K562 (cell line): ENCODE results near the gene ATXN1. TPM values are rescaled to one million over a fixed set of nuclear protein-coding genes. Genes with fewer than 3 reads are reported as not detected.
A peak's percentile ranks its signal among the peaks of the same experiment; 100 is the strongest.

Experiments
- ATAC-seq: fragments of 200-7000 bp; cut with Tn5 transposase; 3 replicates; pipeline ENCODE4 v1.9.1; 2020; ENCODE audit warnings: moderate library complexity
- BruUV-seq: library from RNA; stranded (reverse); fragments of 400-500 nt; replicated peaks from 2 replicates; lab custom pipeline; 2021; lab: Mats Ljungman, UMichigan
- CTCF ChIA-PET: fragments of 300-600 bp; formaldehyde crosslinking; extraction: SDS; loops from one replicate; lab custom pipeline; 2021; ENCODE audit warnings: low intra/inter-chr PET ratio; lab: Yijun Ruan, JAX
- POLR2A ChIA-PET: fragments of 300-600, 350-650 bp; sonication (Branson Sonifier 250); formaldehyde crosslinking; extraction: SDS; loops from one replicate; lab custom pipeline; 2021; ENCODE audit warnings: antibody characterized with exemption, inconsistent platforms; lab: Yijun Ruan, JAX
- DNase-seq, 4 experiments: peaks; one replicate each; pipeline versions ENCODE4 v3.0.0 to v3.0.0-alpha.2; 2011 to 2018; ENCODE audit warnings: low spot score in 3 of 4, mixed read lengths in 3 of 4; ENCODE audit errors: extremely low read depth in 1 of 4
- FAIRE-seq: peaks from 2 replicates; lab custom pipeline; 2011; peaks lifted over from hg19 to GRCh38; lab: Jason Lieb, UNC
- H2AFZ ChIP-seq: 2 replicates; pipeline ENCODE4 v1.6.0; 2011; ENCODE audit warnings: low read depth, low read length, control low read depth, inconsistent platforms
- H3K27ac ChIP-seq: fragments of 200-600 bp; 3 replicates; pipeline ENCODE4 v1.8.0; 2011; ENCODE audit warnings: low read depth, mild to moderate bottlenecking, control low read depth, inconsistent platforms, low read length, moderate library complexity, mixed read lengths; ENCODE audit errors: extremely low read depth
- H3K27me3 ChIP-seq, 2 experiments: fragments of 300-600 bp in 1 of 2; 2 replicates in 1 of 2; 3 replicates in 1 of 2; pipeline versions ENCODE4 v1.6.0 to v1.8.0; 2011; ENCODE audit warnings: inconsistent platforms in 2 of 2, low read length in 2 of 2, mild to moderate bottlenecking in 1 of 2, mixed read lengths in 1 of 2, moderate library complexity in 1 of 2; ENCODE audit not compliant: control insufficient read depth in 2 of 2, insufficient read depth in 2 of 2
- H3K36me3 ChIP-seq: fragments of 300-600 bp; 3 replicates; pipeline ENCODE4 v1.8.0; 2011; ENCODE audit warnings: mild to moderate bottlenecking, low read length, inconsistent platforms; ENCODE audit not compliant: control insufficient read depth, insufficient read depth
- H3K4me1 ChIP-seq, 2 experiments: fragments of 200-600 bp in 1 of 2; replicated peaks in 1 of 2; 2 replicates in 1 of 2; 3 replicates in 1 of 2; pipeline versions ENCODE4 v1.5.1 to v1.8.0; 2011; ENCODE audit warnings: inconsistent platforms in 2 of 2, low read length in 2 of 2, mild to moderate bottlenecking in 1 of 2, mixed read lengths in 1 of 2, moderate library complexity in 1 of 2; ENCODE audit not compliant: control insufficient read depth in 2 of 2, insufficient read depth in 2 of 2
- H3K4me2 ChIP-seq: 2 replicates; pipeline ENCODE4 v1.6.1; 2011; ENCODE audit warnings: low read length, control low read depth, inconsistent platforms, mixed read lengths; ENCODE audit not compliant: insufficient read depth
- H3K4me3 ChIP-seq: fragments of 200-600 bp; sonication (generic), shearing (Covaris generic); 2 replicates; pipeline ENCODE4 v1.5.1; 2016; ENCODE audit warnings: control low read depth, inconsistent platforms
- H3K79me2 ChIP-seq: fragments of 200-600 bp; 3 replicates; pipeline ENCODE4 v1.8.0; 2011; ENCODE audit warnings: low read length, inconsistent platforms; ENCODE audit not compliant: control insufficient read depth, insufficient read depth
- H3K9ac ChIP-seq, 2 experiments: 2 replicates each; pipeline versions ENCODE4 v1.6.0 to v1.6.1; 2011; ENCODE audit warnings: low read depth in 2 of 2, low read length in 2 of 2, control low read depth in 1 of 2, inconsistent platforms in 1 of 2, mild to moderate bottlenecking in 1 of 2, mixed read lengths in 1 of 2; ENCODE audit not compliant: insufficient read depth in 1 of 2
- H3K9me1 ChIP-seq: one replicate; pipeline ENCODE4 v1.6.0; 2011; ENCODE audit warnings: inconsistent platforms, mild to moderate bottlenecking, low read length, moderate library complexity; ENCODE audit not compliant: control insufficient read depth, insufficient read depth
- H3K9me3 ChIP-seq: replicated peaks from 2 replicates; pipeline ENCODE4 v1.5.1; 2011; ENCODE audit warnings: low read depth, low read length, inconsistent platforms; ENCODE audit not compliant: control insufficient read depth, insufficient read depth
- H4K20me1 ChIP-seq: replicated peaks from 2 replicates; pipeline ENCODE4 v1.6.1; 2011; ENCODE audit warnings: low read length, inconsistent platforms, mixed read lengths; ENCODE audit not compliant: control insufficient read depth, insufficient read depth
- CEBPG ChIP-seq, 3 experiments: fragments of 200-800 bp in 1 of 3; sonication (Bioruptor generic) in 1 of 3; sonication (generic) in 1 of 3; formaldehyde crosslinking in 1 of 3; IDR thresholded peaks in 2 of 3; conservative IDR thresholded peaks in 1 of 3; 2 replicates each; pipeline versions ENCODE4 v1.6.1 to v1.8.0; 2016 to 2022; ENCODE audit warnings: missing compliant biosample characterization in 2 of 3, missing genetic modification characterization in 2 of 3, mild to moderate bottlenecking in 1 of 3, missing genetic modification reagents in 1 of 3
- FOXA3 ChIP-seq, 2 experiments: fragments of 450-650 bp in 1 of 2; sonication (generic) in 1 of 2; formaldehyde crosslinking; IDR thresholded peaks in 1 of 2; conservative IDR thresholded peaks in 1 of 2; 2 replicates each; pipeline versions ENCODE4 v1.4.0 to v1.8.0; 2020 to 2022; ENCODE audit warnings: mild to moderate bottlenecking in 2 of 2, missing genetic modification reagents in 1 of 2
- ZBTB7A ChIP-seq: IDR thresholded peaks from 2 replicates; pipeline ENCODE4 v1.6.1; 2011; ENCODE audit warnings: low read depth, mild to moderate bottlenecking, low read length, moderate library complexity, borderline replicate concordance; ENCODE audit not compliant: control insufficient read depth
- ZNF212 ChIP-seq: fragments of 450-650 bp; formaldehyde crosslinking; IDR thresholded peaks from 2 replicates; pipeline ENCODE4 v1.4.0; 2020; ENCODE audit warnings: mild to moderate bottlenecking
- ZNF507 ChIP-seq: conservative IDR thresholded peaks from 2 replicates; pipeline ENCODE4 v1.6.1; 2017; ENCODE audit warnings: missing genetic modification characterization, missing compliant biosample characterization
- WGBS: fragments of 100-300 bp; shearing (Covaris generic); methylation state at CpG from one replicate; pipeline ENCODE4 v1.1.6; 2016; ENCODE audit warnings: low coverage, mixed read lengths; ENCODE audit not compliant: insufficient coverage; ENCODE audit errors: missing lambda C conversion rate; 5-methylcytosine and 5-hydroxymethylcytosine counted together
- in situ Hi-C: fragments of 300-500 bp; cut with MboI; formaldehyde crosslinking; loops from 4 replicates; pipeline ENCODE4 v1.15.0; 2018; ENCODE audit warnings: inconsistent platforms, mixed read lengths
- intact Hi-C: fragments of 100-400 bp; cut with micrococcal nuclease; formaldehyde crosslinking; loops from 2 replicates; pipeline ENCODE4 v1.14.2; 2022
- polyA plus RNA-seq, 8 experiments: library from polyadenylated mRNA; depleted of rRNA in 4 of 8; stranded (reverse) in 5 of 8; unstranded in 3 of 8; fragments of >200 nt; fragmentation: Nextera tagmentation in 2 of 8; fragmentation: Illumina TruSeq in 1 of 8; extraction: Ambion mirVana in 2 of 8; extraction: Trizol in 1 of 8; gene quantifications; 2 replicates each; pipeline versions ENCODE4 v1.2.1 to v1.2.3, GENCODE V29; 2011 to 2014; ENCODE audit warnings: inconsistent platforms in 1 of 8, missing spikeins in 1 of 8
- total RNA-seq, 7 experiments: library from RNA; depleted of rRNA in 6 of 7; stranded (reverse); fragments of >200 nt in 6 of 7; fragmentation: Illumina TruSeq in 2 of 7; extraction: Trizol in 2 of 7; gene quantifications; 2 replicates each; pipeline versions ENCODE4 v1.2.1 to v1.2.3, GENCODE V29; 2011 to 2021; ENCODE audit warnings: low replicate concordance in 1 of 7
- TF ChIP-seq, protein P1 (sequence below): sonication (generic); formaldehyde crosslinking; IDR thresholded peaks from 2 replicates; pipeline ENCODE4 v1.8.0; 2022; ENCODE audit warnings: mild to moderate bottlenecking, low read depth, missing genetic modification reagents
- TF ChIP-seq, protein P2 (sequence below): sonication (generic); formaldehyde crosslinking; IDR thresholded peaks from 2 replicates; pipeline ENCODE4 v1.4.0; 2020; ENCODE audit warnings: mild to moderate bottlenecking, missing genetic modification reagents

The ATXN1 gene
- total and polyA plus RNA-seq, 9 of the 15 experiments (the other 6 are each of a cell fraction or from before 2014, with no cell fraction given) = under 0.01 to 1.2 (median 0.58) TPM

DNA sequence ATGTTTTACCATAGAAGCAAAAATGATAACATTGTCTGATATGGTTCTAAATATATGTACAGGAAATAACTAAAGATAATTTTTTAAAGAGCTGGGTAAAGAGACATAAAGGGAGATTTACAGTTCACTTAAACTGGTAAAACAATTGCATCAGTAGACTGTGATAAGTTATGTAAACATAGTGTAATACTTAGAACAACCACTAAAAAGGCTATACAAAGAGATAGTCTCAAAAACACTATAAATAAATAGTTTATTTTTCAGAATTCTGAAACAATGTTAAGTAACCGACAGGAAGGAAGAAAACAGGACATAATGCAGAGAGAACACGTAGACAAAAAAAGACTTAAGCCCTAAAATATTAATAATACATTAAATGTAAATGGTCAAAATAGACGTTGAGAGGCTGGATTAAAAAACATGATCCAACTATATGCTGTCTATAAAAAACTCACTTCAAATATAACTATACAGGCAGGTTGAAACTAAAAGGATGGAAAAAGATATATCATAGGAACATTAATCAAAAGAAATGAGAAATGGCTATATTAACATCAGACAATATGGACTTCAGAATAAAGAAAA is 32.7 kb upstream of the ATXN1 start:
- 0% methylated on average over 3 of the region's 3 CpGs for WGBS
- no peak for FAIRE-seq
- Histone ChIP-seq H3K27me3 (no peaks in the 10 kb centered on the region), H3K4me2 (no peak overlapping the region), H3K79me2 (no peaks in the 10 kb centered on the region), H4K20me1 (no peaks in the 10 kb centered on the region)
- POLR2A ChIA-PET = no interaction called here
- TF ChIP-seq CEBPG (CRISPR knock-in tag; IDR thresholded peaks at IDR 0.05) = no peak
- TF ChIP-seq CEBPG (tag; conservative IDR thresholded peaks at IDR 0.05 in 1 of 2, IDR thresholded peaks at IDR 0.05 in 1 of 2) = peak; percentile 27 to 35; a peak in 1 of 4 replicates
- TF ChIP-seq ZNF212 (CRISPR knock-in tag) = no peak
- TF ChIP-seq ZBTB7A = no peak
- peak in 1 of 2 experiments; percentile 78; a peak in 2 of 4 replicates for TF ChIP-seq FOXA3 (CRISPR knock-in tag; conservative IDR thresholded peaks at IDR 0.05 in 1 of 2, IDR thresholded peaks at IDR 0.05 in 1 of 2)
- TF ChIP-seq, protein P1, sequence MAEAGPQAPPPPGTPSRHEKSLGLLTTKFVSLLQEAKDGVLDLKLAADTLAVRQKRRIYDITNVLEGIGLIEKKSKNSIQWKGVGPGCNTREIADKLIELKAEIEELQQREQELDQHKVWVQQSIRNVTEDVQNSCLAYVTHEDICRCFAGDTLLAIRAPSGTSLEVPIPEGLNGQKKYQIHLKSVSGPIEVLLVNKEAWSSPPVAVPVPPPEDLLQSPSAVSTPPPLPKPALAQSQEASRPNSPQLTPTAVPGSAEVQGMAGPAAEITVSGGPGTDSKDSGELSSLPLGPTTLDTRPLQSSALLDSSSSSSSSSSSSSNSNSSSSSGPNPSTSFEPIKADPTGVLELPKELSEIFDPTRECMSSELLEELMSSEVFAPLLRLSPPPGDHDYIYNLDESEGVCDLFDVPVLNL (CRISPR knock-in tag) = no peak
- TF ChIP-seq, protein P2, sequence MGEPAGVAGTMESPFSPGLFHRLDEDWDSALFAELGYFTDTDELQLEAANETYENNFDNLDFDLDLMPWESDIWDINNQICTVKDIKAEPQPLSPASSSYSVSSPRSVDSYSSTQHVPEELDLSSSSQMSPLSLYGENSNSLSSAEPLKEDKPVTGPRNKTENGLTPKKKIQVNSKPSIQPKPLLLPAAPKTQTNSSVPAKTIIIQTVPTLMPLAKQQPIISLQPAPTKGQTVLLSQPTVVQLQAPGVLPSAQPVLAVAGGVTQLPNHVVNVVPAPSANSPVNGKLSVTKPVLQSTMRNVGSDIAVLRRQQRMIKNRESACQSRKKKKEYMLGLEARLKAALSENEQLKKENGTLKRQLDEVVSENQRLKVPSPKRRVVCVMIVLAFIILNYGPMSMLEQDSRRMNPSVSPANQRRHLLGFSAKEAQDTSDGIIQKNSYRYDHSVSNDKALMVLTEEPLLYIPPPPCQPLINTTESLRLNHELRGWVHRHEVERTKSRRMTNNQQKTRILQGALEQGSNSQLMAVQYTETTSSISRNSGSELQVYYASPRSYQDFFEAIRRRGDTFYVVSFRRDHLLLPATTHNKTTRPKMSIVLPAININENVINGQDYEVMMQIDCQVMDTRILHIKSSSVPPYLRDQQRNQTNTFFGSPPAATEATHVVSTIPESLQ = no peak
- TF ChIP-seq ZNF507 (tag) = peak; percentile 94
- TF ChIP-seq, all 486 proteins: peak for 3
- CTCF ChIA-PET = no interaction called here
- Histone ChIP-seq H3K4me1 (no peaks in the 10 kb centered on the region), H3K4me3 (no peak overlapping the region), H3K9me1 (no peaks in the 10 kb centered on the region), H2AFZ (no peak overlapping the region), H3K9ac (no peak overlapping the region), H3K9me3 (no peaks in the 10 kb centered on the region), H3K27ac (no peak overlapping the region), H3K36me3 (no peaks in the 10 kb centered on the region)
- no peak for DNase-seq
- in situ Hi-C loops (no loop called here), intact Hi-C loops (no loop called here)
- ATAC-seq = no peak
- no TSS peak for BruUV-seq
